ENCODE data around the gene DUS2. TPM values are rescaled to one million over a fixed set of nuclear protein-coding genes. Genes with fewer than 3 reads are reported as not detected.

DUS2 gene
- total RNA-seq, 1 experiment from 2014 or later, result 33.6 TPM

DNA sequence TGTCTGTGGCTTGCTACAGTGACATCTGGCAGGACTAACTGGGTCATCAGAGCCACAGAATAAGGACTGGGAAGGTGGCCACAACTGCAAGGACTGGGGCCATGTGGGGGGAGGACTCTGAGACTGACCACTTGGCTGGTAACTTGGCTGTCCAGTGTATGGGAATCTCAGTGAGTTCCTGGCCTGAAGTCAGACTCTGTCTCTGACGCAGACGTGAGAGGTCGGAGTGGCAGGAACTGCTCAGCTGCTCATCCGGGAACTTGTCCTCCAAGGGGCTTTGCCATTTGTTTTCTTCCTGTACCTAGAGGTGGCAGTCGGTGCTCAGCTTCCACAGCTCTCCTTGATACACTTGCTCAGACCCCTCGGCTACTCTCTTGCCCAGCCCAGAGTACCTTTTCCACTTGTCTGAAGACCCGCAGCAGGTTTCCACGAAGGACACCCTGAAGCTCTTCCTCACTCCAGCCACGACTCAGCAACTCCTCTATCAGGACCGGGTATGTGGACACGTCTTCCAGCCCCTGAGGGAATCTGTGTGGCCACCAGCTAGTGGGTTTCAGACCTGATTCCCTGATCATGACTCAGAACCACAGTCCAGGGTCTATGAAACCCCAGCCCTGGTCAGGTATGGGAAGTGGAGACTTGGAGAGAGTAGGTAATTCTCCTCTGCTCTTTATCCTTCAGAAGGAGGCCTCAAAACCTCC is 35.5 kb upstream of the DUS2 start:
- no peak overlapping the region for H3K4me3 Mint-ChIP-seq (ENCODE audit: unreplicated experiment)
- H3K36me3 ChIP-seq (ENCODE audit: control insufficient read depth, insufficient read depth, low read length), result no peaks in the 10 kb centered on the region
- no peak for TF ChIP-seq CTCF (IDR thresholded peaks at IDR 0.05; ENCODE audit: insufficient read depth in 1 of 2, low read depth in 1 of 2, low read length in 1 of 2, severe bottlenecking in 1 of 2, unreplicated experiment in 1 of 2)
- peaks cover 5% of the 10 kb centered on the region for H3K4me1 Mint-ChIP-seq (ENCODE audit: low read depth, unreplicated experiment)
- BruUV-seq (replicated peaks), result no TSS peak
- CTCF ChIA-PET, result no interaction called here
- H3K4me1 ChIP-seq, result peaks cover 4% of the 10 kb centered on the region; the same call in 1 of the 2 replicates
- no peak overlapping the region for H3K4me3 ChIP-seq (ENCODE audit: low read depth, low read length)
- H3K9me3 ChIP-seq, result no peaks in the 10 kb centered on the region
- no peak for DNase-seq
- no peaks in the 10 kb centered on the region for H3K27me3 ChIP-seq (replicated peaks; ENCODE audit: control insufficient read depth, insufficient read depth, low read length)
- no peak overlapping the region for H3K27ac Mint-ChIP-seq (ENCODE audit: unreplicated experiment)
- no peaks in the 10 kb centered on the region for H3K9me3 Mint-ChIP-seq (ENCODE audit: unreplicated experiment)
- POLR2A ChIA-PET, result no interaction called here
- intact Hi-C loops (cut with micrococcal nuclease; ENCODE audit: unreplicated experiment), result no loop called here
- H3K36me3 Mint-ChIP-seq (ENCODE audit: insufficient read depth, unreplicated experiment), result no peaks in the 10 kb centered on the region
- H3K27me3 Mint-ChIP-seq (ENCODE audit: insufficient read depth, unreplicated experiment), result no peaks in the 10 kb centered on the region

GRCh38 chr16:67988675-67989074 is 34.4 kb upstream of the DUS2 start:
- H3K4me3 Mint-ChIP-seq (ENCODE audit: unreplicated experiment), result no peak overlapping the region
- Histone ChIP-seq H3K4me1 (peaks cover 7% of the 10 kb centered on the region), H3K36me3 (ENCODE audit: control insufficient read depth, insufficient read depth, low read length) (no peaks in the 10 kb centered on the region), H3K27me3 (replicated peaks; ENCODE audit: control insufficient read depth, insufficient read depth, low read length) (no peaks in the 10 kb centered on the region), H3K9me3 (no peaks in the 10 kb centered on the region), H3K4me3 (ENCODE audit: low read depth, low read length) (no peak overlapping the region)
- no peaks in the 10 kb centered on the region for H3K9me3 Mint-ChIP-seq (ENCODE audit: unreplicated experiment)
- DNase-seq, result no peak
- TF ChIP-seq CTCF (IDR thresholded peaks at IDR 0.05; ENCODE audit: insufficient read depth in 1 of 2, low read depth in 1 of 2, low read length in 1 of 2, severe bottlenecking in 1 of 2, unreplicated experiment in 1 of 2), result no peak
- peaks cover 5% of the 10 kb centered on the region for H3K4me1 Mint-ChIP-seq (ENCODE audit: low read depth, unreplicated experiment)
- H3K27ac Mint-ChIP-seq (ENCODE audit: unreplicated experiment), result no peak overlapping the region
- intact Hi-C loops (cut with micrococcal nuclease; ENCODE audit: unreplicated experiment), result no loop called here
- ChIA-PET CTCF (interaction anchor here (0.6 kb wide), 2 partner anchors 73 to 155 kb away, joined by 4 to 8 read pairs; no protein-coding TSS in a partner anchor), POLR2A (no interaction called here)
- BruUV-seq (replicated peaks), result no TSS peak
- H3K36me3 Mint-ChIP-seq (ENCODE audit: insufficient read depth, unreplicated experiment), result no peaks in the 10 kb centered on the region
- H3K27me3 Mint-ChIP-seq (ENCODE audit: insufficient read depth, unreplicated experiment), result no peaks in the 10 kb centered on the region

DNA sequence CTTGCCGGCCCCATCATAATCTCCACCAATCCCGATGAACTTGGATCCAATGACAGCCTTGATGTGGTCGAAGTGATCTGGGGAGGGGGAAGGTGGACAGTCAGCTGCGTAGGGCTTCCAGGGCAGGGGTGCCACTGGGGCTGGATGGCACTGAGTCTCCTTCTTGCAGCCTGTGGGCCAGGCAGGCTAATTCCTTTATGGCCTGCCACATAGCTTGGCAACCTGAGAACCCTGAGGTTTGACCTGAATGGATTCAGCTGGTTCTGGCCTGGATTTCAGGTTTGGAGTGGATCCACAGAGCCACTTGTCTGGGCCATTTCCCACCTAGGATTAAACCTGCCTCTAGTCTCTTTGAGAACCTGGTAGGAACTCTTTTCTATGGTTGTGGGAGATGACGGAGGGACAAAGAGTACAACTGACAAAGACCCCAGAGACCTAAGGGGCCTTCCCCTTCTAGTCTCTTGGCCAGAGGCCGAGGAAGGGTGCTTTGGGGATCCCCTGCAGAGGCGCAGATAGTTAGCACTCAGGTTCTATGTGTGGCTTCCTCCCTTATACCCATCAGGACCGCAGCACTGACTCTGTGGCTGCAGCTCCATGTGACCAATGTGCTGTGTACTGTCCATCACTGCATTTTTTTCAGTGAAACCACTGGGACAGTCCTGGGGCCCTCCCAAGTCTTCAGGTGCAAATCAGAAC is 33.6 kb upstream of the DUS2 start:
- no TSS peak for BruUV-seq (replicated peaks)

More for the DNA sequence above, 33.6 kb upstream of the DUS2 start:
- peaks cover 5% of the 10 kb centered on the region for H3K4me1 Mint-ChIP-seq (ENCODE audit: low read depth, unreplicated experiment)
- no peaks in the 10 kb centered on the region for H3K27me3 ChIP-seq (replicated peaks; ENCODE audit: control insufficient read depth, insufficient read depth, low read length)
- no peaks in the 10 kb centered on the region for H3K36me3 Mint-ChIP-seq (ENCODE audit: insufficient read depth, unreplicated experiment)
- POLR2A ChIA-PET, result no interaction called here
- DNase-seq, result no peak
- intact Hi-C loops (cut with micrococcal nuclease; ENCODE audit: unreplicated experiment), result no loop called here
- peaks cover 10% of the 10 kb centered on the region for H3K4me1 ChIP-seq
- no peak overlapping the region for H3K4me3 Mint-ChIP-seq (ENCODE audit: unreplicated experiment)
- no peaks in the 10 kb centered on the region for H3K36me3 ChIP-seq (ENCODE audit: control insufficient read depth, insufficient read depth, low read length)
- H3K27me3 Mint-ChIP-seq (ENCODE audit: insufficient read depth, unreplicated experiment), result no peaks in the 10 kb centered on the region
- H3K9me3 ChIP-seq, result no peaks in the 10 kb centered on the region
- H3K4me3 ChIP-seq (ENCODE audit: low read depth, low read length), result no peak overlapping the region
- CTCF ChIA-PET, result no interaction called here
- TF ChIP-seq CTCF (IDR thresholded peaks at IDR 0.05; ENCODE audit: insufficient read depth in 1 of 2, low read depth in 1 of 2, low read length in 1 of 2, severe bottlenecking in 1 of 2, unreplicated experiment in 1 of 2), result no peak
- no peaks in the 10 kb centered on the region for H3K9me3 Mint-ChIP-seq (ENCODE audit: unreplicated experiment)
- no peak overlapping the region for H3K27ac Mint-ChIP-seq (ENCODE audit: unreplicated experiment)

All from Caco-2 (cell line).